GM19395 (cell line): ENCODE results near the gene CDKAL1.
"Not testable (repeated sequence)": the region's sequence is repeated elsewhere in the genome, so short reads cannot be mapped to it uniquely, and the experiment has no call there.

ENCODE experiments used
- ATAC-seq: cut with Tn5 transposase; IDR thresholded peaks from one replicate; pipeline ENCODE4 v1.9.1; 2021; ENCODE audit warnings: mild to moderate bottlenecking, moderate library complexity; ENCODE audit not compliant: unreplicated experiment

The CDKAL1 gene

DNA sequence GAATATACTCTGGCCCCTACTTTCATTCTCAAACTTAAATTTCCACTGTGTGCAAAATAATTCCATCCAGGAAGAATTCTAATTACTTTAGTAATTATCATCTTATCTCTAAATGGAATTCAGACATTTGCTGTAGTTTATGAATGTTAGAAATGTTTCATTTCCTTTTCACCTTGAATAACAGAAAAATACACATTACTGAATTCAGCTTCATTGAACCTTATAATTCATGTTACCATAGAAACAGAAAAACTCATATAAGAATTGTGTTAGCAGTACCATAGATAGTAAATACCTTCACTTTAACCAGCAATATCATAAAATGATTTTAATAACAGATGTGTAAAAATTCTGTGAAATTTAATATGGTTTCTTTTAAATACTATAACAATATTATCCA is 514.9 kb downstream of the CDKAL1 start:
- no peak for ATAC-seq

DNA sequence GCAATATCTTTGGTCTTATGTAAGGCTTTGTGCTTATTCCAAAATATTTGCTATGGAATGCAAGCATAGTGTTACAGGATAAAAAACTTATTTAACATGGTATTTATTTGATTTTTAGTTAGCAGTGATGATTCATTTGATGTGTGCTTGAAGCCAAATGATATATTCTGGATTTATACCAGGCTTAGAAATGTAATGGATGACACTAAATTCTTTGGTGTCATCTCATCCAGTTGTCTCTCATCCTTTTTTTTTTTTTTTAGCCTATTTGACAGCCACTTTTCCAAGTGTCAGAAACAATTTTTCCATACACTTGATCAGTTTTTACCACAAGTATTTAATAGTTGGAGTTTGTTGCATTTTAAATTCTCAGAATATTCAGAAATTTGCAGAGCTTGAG is 515.3 kb downstream of the CDKAL1 start:
- no peak for ATAC-seq

DNA sequence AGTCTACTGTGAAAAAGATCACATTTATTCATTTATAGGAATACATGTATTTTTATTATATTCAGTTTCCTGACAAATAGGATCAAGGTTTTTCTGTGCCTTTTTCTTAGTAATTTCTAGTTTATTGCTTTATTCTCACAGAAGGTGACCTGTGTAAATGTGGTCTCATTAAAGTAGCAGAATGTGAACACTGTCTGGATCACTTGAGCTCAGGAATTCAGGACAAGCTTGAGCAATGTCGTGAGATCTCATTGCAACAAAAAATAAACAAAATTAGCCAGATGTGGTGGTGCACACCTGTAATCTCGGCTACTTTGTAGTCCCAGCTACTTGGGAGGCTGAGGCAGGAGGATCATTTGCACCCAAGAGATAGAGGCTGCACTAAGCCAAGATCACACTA is 516.7 kb downstream of the CDKAL1 start:
- ATAC-seq, result no peak

DNA sequence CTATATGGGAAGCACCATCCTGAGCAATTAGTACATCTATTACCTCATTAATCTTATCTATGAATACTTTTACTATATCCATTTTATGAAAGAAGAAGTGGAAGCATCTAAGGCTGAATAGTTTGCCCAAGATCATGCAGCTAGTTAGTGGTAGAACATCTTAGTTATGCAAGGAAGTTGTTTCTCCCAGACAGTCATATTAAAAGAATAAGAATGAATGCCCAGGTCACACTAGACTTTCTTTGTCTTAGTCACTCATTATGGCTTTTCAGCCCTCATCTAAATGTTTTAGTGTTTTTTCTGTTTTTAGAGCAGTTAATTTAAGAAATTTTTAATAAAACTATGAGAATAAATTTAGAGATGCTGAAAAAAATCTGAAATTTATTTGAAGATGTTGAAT is 517.5 kb downstream of the CDKAL1 start:
- no peak for ATAC-seq

DNA sequence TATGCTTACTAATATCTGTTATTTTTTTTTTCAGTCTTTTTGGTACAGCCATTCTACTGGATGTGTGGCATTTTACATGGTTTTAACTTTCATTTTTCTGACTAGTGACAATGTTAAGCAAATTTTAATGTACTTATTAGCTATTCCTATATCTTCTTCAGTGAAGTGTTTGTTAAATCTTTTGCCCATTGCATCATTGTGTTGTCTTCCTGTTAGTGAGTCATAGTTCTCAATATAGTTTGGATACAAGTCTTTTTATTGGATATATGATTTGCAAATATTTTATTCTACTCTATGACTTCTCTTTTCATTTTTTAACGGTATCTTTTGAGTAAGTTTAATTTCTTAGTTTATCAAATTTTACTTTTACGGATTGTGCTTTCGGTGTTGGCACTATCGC is 519.4 kb downstream of the CDKAL1 start:
- no peak for ATAC-seq

DNA sequence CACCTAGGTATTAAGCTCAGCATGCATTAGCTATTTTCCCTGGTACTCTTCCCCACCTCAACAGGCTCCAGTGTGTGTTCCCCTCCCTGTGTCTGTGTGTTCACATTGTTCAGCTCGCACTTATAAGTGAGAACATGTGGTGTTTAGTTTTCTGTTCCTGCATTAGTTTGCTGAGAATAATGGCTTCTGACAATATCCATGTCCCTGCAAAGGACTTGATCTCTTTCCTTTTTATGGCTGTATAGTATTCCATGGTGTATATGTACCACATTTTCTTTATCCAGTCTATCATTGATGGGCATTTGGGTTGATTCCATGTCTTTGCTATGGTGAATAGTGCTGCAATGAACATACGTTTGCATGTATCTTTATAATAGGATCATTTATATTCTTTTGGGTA is 521.2 kb downstream of the CDKAL1 start:
- not testable (repeated sequence) for ATAC-seq

DNA sequence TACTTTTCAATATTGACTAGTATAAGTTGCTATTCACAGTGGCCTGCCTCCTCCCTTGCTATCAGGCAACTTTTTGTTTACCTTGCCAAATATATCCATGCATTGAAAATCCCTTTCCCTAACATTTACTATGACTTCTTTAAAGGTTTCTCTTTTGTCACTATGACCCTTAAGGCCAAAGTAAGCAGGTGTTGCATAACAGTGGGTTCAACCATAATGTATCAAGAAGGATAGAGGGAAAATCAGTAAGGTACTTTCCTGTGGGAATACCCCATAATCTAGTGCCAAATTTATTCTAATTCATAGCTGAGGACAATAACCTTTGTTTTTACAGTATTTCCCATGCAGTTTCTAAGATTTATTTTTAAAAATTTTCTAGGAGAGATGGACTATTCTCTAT is 527.6 kb downstream of the CDKAL1 start:
- no peak for ATAC-seq

GRCh38 chr6:21064756-21065340 is 530.6 kb downstream of the CDKAL1 start:
- no peak for ATAC-seq

DNA sequence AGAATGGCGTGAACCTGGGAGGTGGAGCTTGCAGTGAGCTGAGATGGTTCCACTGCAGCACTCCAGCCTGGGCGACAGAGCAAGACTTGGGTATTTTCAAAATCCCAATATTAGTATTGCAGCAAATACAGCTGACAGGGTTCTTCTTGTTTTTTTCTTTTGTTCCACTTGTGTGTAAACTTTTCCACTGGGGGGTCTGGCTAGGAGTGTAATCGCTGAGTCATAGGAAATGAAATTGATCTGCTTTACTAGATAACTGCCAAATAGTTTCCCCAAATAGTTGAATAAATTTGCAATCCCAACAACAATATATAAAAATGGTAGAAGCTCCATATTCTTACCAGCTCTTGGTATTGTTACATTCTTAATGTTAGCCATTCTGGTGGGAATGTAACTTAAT is 533.3 kb downstream of the CDKAL1 start:
- ATAC-seq, result no peak

GRCh38 chr6:21070620-21071019 is 536.4 kb downstream of the CDKAL1 start:
- ATAC-seq, result no peak

DNA sequence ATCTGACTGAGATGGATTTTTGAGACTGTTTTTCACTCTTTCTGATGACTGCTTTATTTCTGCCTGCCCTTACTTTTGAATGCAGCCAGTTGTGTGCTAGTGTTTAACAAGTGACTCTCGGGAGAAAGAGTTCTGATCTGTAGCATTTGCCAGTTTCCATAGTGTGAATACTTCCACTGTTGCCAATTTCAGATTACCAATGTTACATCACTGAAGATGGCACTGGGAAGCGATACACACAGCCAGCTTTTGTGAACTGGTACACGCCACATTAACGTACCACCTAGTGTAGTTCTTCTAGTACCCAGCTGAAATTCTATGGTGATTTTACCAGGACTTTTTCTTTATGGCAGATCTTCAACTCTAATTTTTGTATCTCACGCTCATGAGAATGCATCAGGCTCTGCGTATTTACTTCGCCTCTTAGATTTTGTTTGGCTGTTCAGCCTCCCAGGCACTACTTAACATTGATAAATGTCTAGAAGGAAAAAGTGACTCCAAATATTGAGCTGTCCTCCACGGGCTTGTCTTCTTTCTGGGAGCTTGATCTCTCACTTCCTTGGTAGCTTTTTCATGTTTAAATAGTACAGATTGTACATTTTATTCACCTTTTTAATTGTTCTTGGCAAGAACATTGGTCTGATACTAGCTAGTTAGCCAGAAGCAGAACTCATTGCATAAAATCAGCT is 537.7 kb downstream of the CDKAL1 start:
- ATAC-seq, result no peak

DNA sequence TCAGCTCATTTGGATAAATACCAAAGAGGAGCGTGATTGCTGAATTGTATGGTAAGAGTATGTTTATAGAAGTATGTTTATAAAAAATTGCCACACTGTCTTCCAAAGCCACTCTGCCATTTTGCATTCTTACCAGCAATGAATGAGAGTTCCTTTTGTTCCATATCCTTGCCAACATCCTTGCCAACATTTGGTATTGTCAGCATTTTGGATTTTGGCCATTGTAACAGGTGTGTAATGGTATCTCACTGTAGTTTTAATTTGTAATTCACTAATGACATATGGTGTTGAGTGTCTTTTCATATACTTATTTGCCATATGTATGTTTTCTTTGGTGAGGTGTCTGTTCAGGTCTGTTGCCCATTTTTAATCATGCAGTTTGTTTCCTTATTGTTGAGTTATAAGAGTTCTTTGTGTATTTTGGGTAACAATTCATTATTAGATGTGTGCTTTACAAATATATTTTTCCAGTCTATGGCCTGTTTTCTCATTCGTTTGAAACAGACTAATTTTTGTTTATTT is 539.1 kb downstream of the CDKAL1 start:
- no peak for ATAC-seq

DNA sequence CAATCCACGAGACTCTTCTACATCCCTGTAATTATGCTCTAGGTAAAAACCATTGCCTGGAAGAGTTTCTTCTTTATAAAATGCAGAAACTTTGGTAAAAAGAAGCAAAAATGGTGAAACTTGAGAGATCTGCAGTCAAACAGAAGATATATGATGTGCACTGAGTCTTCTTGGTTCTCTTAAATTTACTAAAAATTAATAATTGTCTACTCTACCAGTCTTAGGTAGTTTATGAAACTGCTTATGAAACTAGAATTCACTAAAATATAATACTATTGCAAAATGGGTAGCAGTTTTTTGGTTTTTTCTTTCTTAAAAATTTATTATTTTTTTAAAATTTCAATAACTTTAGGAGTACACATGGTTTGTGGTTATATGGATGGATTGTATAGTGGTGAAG is 540.2 kb downstream of the CDKAL1 start:
- ATAC-seq, result no peak

DNA sequence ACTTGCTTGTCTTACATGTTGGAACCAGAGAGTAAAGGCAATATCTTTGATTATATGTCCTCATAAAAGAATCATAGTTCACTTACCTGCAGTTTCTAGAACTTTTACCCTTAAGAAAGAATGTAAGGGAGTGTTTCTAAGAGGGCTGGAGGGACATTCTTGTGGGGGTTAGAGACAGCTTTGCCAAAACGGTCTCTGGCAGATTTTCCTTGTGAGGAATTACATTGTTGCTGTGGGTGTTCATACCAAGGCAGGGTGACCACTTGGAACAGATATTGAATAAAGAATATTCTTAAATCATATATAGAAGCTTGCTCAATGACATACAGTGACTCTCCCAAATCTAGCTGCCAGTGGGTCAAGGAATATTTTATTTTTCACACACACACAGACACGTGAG is 541.7 kb downstream of the CDKAL1 start:
- ATAC-seq, result no peak

DNA sequence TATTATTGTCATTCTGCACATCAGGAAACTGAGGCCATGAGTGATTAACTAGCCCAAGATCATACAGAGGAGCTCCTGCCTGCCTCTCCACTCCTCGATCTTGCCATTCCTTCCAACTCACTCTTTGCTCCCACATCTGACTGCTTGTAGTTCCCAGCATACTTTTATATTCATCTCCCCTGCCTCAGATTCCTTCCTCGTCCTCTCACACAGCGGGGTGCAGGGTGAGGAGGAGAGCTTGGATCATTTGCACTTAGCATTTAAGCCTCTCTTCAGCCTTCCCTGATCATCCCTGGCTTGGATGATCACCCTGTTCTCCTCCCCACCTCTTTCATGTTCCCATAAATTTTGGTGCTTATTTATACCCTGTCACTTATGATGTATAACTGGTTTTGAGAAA is 544.2 kb downstream of the CDKAL1 start:
- ATAC-seq, result no peak

DNA sequence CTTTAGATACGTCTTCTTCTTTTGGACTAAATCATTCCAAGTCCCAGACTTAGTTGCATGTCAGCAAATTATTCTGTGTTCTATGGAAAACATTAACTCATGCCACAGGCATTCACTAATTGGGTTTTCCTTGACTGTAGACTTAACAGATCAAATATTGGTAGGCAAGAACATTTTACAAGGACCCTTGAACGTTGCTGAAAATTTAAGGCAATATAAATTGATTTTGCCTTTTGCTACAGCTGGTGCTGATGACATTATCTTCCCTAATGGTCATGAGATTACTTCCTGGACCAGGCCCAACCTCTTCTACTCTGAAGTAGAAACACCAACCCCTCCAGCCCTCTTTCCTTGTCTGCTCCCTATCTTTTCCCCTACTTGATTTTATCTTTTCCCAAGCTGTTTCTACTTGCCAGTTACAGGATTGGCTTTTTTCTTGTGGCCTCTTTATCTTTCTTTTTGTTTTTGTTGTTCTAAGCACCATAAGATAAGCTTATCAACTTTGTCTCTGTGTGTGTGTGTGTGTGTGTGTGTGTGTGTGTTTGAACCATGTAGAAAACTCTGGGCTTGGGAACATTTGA is 545.3 kb downstream of the CDKAL1 start:
- ATAC-seq, result no peak

GRCh38 chr6:21080221-21080620 is 546.0 kb downstream of the CDKAL1 start:
- no peak for ATAC-seq

GRCh38 chr6:21082091-21082490 is 547.8 kb downstream of the CDKAL1 start:
- no peak for ATAC-seq

DNA sequence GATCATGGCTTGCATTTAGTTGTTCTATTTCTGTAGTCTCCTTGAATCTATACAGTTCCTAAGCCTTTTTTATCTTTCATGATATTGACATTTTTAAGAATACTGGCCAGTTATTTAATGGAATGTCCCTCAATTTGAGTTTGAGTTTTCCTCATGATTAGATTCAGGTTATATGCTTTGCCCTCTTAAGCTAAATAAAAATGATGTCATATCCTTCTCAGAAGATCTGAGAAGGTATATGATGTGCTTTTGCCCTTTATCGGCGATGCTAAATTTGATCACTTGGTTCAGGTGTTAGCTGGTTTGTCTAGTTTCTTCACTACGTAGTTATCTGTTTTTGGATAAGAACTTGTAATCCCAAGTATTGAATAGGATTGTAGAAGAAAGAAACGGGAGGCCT is 549.5 kb downstream of the CDKAL1 start:
- ATAC-seq, result no peak

DNA sequence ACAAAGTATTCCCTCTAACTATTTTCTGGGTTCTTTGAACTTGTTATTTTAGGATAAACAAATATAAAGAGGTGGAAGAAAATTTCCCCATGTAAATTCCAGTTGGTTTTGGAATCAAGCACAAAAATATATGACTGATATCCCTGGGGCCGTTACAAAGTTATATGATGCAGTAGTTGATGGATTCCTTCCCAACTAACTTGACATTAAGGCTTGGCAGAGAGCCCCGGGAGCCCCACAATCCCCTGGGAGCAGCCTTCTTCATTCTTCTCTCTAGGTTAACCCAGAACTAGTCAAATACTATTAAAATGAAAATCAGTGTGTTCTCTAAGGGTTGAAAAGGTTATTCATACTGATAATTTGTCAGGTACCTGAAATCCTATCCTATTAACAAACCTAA is 550.4 kb downstream of the CDKAL1 start:
- no peak for ATAC-seq

GRCh38 chr6:21085211-21085610 is 551.0 kb downstream of the CDKAL1 start:
- no peak for ATAC-seq

DNA sequence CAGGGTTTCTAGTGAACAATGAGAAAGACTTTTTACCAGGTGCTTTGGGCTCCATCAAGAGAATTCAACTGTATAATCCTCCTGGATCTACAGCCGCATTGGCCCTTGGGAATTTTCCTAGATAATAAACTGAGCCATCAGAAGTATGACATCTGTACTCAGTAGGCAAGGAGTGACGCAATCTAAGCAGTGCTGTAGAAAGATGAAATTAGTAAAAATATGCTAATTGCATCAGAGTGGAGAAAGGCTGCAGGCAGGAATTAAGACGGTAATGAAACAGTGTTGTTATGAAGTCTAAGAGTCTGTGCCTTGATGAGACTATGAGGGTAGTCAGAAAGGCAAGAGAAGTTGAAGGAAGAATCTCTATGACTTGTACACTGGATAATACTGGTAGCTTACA is 551.4 kb downstream of the CDKAL1 start:
- ATAC-seq, result no peak
